HuH-7.5 (cell line): Measurements from ENCODE around the gene FBH1.

Experiments used
- DNase-seq: peaks from one replicate; pipeline ENCODE4 v3.0.0; 2011; ENCODE audit warnings: low spot score

Gene FBH1

GRCh38 chr10:5981529-5981928 lies 91.5 kb downstream of the FBH1 start:
- no peak for DNase-seq

- DNase-seq: no peak
Observed at GRCh38 chr10:5983774-5984173, 93.7 kb downstream of the FBH1 start.

GRCh38 chr10:5985029-5985428 lies 95.0 kb downstream of the FBH1 start:
- DNase-seq: no peak
